Endothelial cell of umbilical vein (primary cell): ENCODE measurements around the gene GRWD1. TPM values are rescaled to one million over a fixed set of nuclear protein-coding genes. Genes with fewer than 3 reads are reported as not detected.

ENCODE experiments used
- BruUV-seq: library from RNA; stranded (reverse); fragments of 400-500 nt; replicated peaks from 2 replicates; lab custom pipeline; 2021; lab: Mats Ljungman, UMichigan
- CTCF ChIA-PET: fragments of 300-600, 350-600 bp; sonication (Branson Sonifier 250); formaldehyde crosslinking; loops from one replicate; lab custom pipeline; 2021; ENCODE audit warnings: antibody characterized with exemption, inconsistent platforms; lab: Charles Lee
- POLR2A ChIA-PET: fragments of 300-600, 350-600 bp; sonication (Branson Sonifier 250); formaldehyde crosslinking; loops from one replicate; lab custom pipeline; 2021; ENCODE audit warnings: antibody characterized with exemption, inconsistent platforms; lab: Charles Lee
- DNase-seq: peaks from one replicate; pipeline ENCODE4 v3.0.0-alpha.2; 2011; ENCODE audit warnings: low read depth, low spot score
- FAIRE-seq: peaks from 2 replicates; lab custom pipeline; 2011; peaks lifted over from hg19 to GRCh38; lab: Jason Lieb, UNC
- H2AFZ ChIP-seq: 2 replicates; pipeline ENCODE4 v1.6.0; 2012; ENCODE audit warnings: low read depth, low read length, control low read depth, inconsistent platforms
- H3K27ac ChIP-seq: 2 replicates; pipeline ENCODE4 v1.5.1; 2011; ENCODE audit warnings: low read depth, mild to moderate bottlenecking, control low read depth, low read length, moderate library complexity; ENCODE audit not compliant: insufficient read depth
- H3K27me3 ChIP-seq, 2 experiments: 2 replicates each; pipeline versions ENCODE4 v1.6.0 to v1.6.1; 2011; ENCODE audit warnings: low read length in 2 of 2, mixed read lengths in 1 of 2; ENCODE audit not compliant: control insufficient read depth in 2 of 2, insufficient read depth in 2 of 2
- H3K36me3 ChIP-seq, 2 experiments: 2 replicates in 1 of 2; 3 replicates in 1 of 2; pipeline ENCODE4 v1.5.1; 2011; ENCODE audit warnings: low read length in 2 of 2, mild to moderate bottlenecking in 1 of 2, moderate library complexity in 1 of 2; ENCODE audit not compliant: control insufficient read depth in 2 of 2, insufficient read depth in 2 of 2; ENCODE audit errors: extremely low read depth in 1 of 2
- H3K4me1 ChIP-seq: 3 replicates; pipeline ENCODE4 v1.5.1; 2011; ENCODE audit warnings: mild to moderate bottlenecking, low read length; ENCODE audit not compliant: control insufficient read depth, insufficient read depth; ENCODE audit errors: extremely low read depth
- H3K4me2 ChIP-seq: 2 replicates; pipeline ENCODE4 v1.6.1; 2011; ENCODE audit warnings: low read length, control low read depth, mixed read lengths; ENCODE audit not compliant: insufficient read depth
- H3K4me3 ChIP-seq, 3 experiments: fragments of 200-600 bp in 1 of 3; sonication (generic), shearing (Covaris generic) in 1 of 3; replicated peaks in 1 of 3; 2 replicates each; pipeline ENCODE4 v1.5.1; 2011 to 2016; ENCODE audit warnings: control low read depth in 3 of 3, low read length in 3 of 3, mild to moderate bottlenecking in 2 of 3, inconsistent platforms in 1 of 3, low read depth in 1 of 3, moderate library complexity in 1 of 3; ENCODE audit not compliant: insufficient read depth in 1 of 3
- H3K79me2 ChIP-seq: 2 replicates; pipeline ENCODE4 v1.6.0; 2012; ENCODE audit warnings: low read length, inconsistent platforms; ENCODE audit not compliant: control insufficient read depth, insufficient read depth
- H3K9ac ChIP-seq: replicated peaks from 2 replicates; pipeline ENCODE3; 2011; ENCODE audit warnings: low read length, control low read depth; ENCODE audit not compliant: insufficient read depth; ENCODE audit errors: extremely low read depth
- H3K9me1 ChIP-seq: replicated peaks from 3 replicates; pipeline ENCODE4 v1.6.0; 2011; ENCODE audit warnings: mild to moderate bottlenecking, low read length; ENCODE audit not compliant: control insufficient read depth, insufficient read depth; ENCODE audit errors: extremely low read depth
- H3K9me3 ChIP-seq: replicated peaks from 2 replicates; pipeline ENCODE4 v1.5.1; 2012; ENCODE audit warnings: low read length, inconsistent platforms; ENCODE audit not compliant: control insufficient read depth, insufficient read depth
- H4K20me1 ChIP-seq: replicated peaks from 2 replicates; pipeline ENCODE3; 2011; ENCODE audit warnings: mild to moderate bottlenecking, low read length; ENCODE audit not compliant: control insufficient read depth, insufficient read depth; ENCODE audit errors: extremely low read depth
- CTCF ChIP-seq, 2 donors: IDR thresholded peaks; 1 replicate in 1 of 2; 2 replicates in 1 of 2; pipeline ENCODE4 v1.5.1; 2011; ENCODE audit warnings: low read length in 2 of 2, mild to moderate bottlenecking in 2 of 2, moderate library complexity in 2 of 2, control low read depth in 1 of 2, inconsistent platforms in 1 of 2, low read depth in 1 of 2; ENCODE audit not compliant: insufficient read depth in 1 of 2; ENCODE audit errors: extremely low read depth in 1 of 2
- FOS ChIP-seq: IDR thresholded peaks from 2 replicates; pipeline ENCODE4 v1.6.1; 2011; ENCODE audit warnings: mild to moderate bottlenecking, low read length, moderate library complexity, borderline replicate concordance; ENCODE audit not compliant: insufficient read depth
- JUN ChIP-seq: IDR thresholded peaks from 2 replicates; pipeline ENCODE4 v1.6.1; 2011; ENCODE audit warnings: borderline replicate concordance, low read depth; ENCODE audit not compliant: insufficient read length, insufficient read depth
- MYC ChIP-seq: IDR thresholded peaks from one replicate; pipeline ENCODE4 v1.6.1; 2011; ENCODE audit warnings: mild to moderate bottlenecking, low read depth, low read length
- POLR2A ChIP-seq: IDR thresholded peaks from 2 replicates; pipeline ENCODE4 v1.6.1; 2012; ENCODE audit warnings: low read depth, mild to moderate bottlenecking, control low read depth, low read length
- dilution Hi-C: fragments of 300-500 bp; cut with MboI; formaldehyde crosslinking; loops from one replicate; pipeline ENCODE4 v1.15.0; 2019; ENCODE audit warnings: low sequenced_read_pairs; ENCODE audit not compliant: extremely low pct_ligation_motif_present
- intact Hi-C: fragments of 100-400 bp; cut with micrococcal nuclease; formaldehyde crosslinking; loops from one replicate; pipeline ENCODE4 v1.10.0; 2022
- polyA plus RNA-seq, 4 experiments: library from polyadenylated mRNA; depleted of rRNA in 3 of 4; stranded (reverse) in 3 of 4; unstranded in 1 of 4; fragments of >200 nt; gene quantifications; 2 replicates each; pipeline versions ENCODE4 v1.2.1 to v1.2.3, GENCODE V29; 2011 to 2012; ENCODE audit warnings: missing spikeins in 1 of 4
- total RNA-seq: library from RNA; stranded (reverse); gene quantifications from 2 replicates; pipeline ENCODE4 v1.2.3, GENCODE V29; 2021

The GRWD1 gene
- total and polyA plus RNA-seq, 2 donors (not counting 3 experiments of a cell fraction or from before 2014, with no cell fraction given) = 26.3 to 52.7 TPM

GRCh38 chr19:48448563-48448962 lies 2.8 kb downstream of the GRWD1 start:
- Histone ChIP-seq H2AFZ (no peak overlapping the region), H3K9ac (no peak overlapping the region), H3K4me1 (peaks cover 17% of the 10 kb centered on the region), H3K9me3 (no peaks in the 10 kb centered on the region), H3K4me3 (no peak overlapping the region), H3K4me2 (no peak overlapping the region), H3K79me2 (peaks cover 16% of the 10 kb centered on the region), H3K36me3 (peaks cover 3 to 34% of the 10 kb centered on the region in 2 experiments), H4K20me1 (no peaks in the 10 kb centered on the region), H3K27me3 (peaks cover 0 to 6% of the 10 kb centered on the region in 2 experiments), H3K27ac (no peak overlapping the region), H3K9me1 (no peaks in the 10 kb centered on the region)
- dilution Hi-C loops = no loop called here
- intact Hi-C loops = loop anchor here (5.0 kb wide), 1 partner anchor 181 kb away; no protein-coding TSS in a partner anchor
- BruUV-seq = no TSS peak
- no peak for FAIRE-seq
- CTCF ChIA-PET = no interaction called here
- no peak for TF ChIP-seq POLR2A
- POLR2A ChIA-PET = no interaction called here
- no peak for DNase-seq

GRCh38 chr19:48450441-48450840 lies 4.7 kb downstream of the GRWD1 start:
- Histone ChIP-seq H2AFZ (no peak overlapping the region), H3K9me1 (no peaks in the 10 kb centered on the region), H3K27ac (no peak overlapping the region), H3K79me2 (peaks cover 16% of the 10 kb centered on the region), H3K27me3 (no peaks in the 10 kb centered on the region), H3K36me3 (peaks cover 4 to 34% of the 10 kb centered on the region in 2 experiments), H4K20me1 (no peaks in the 10 kb centered on the region), H3K9ac (no peak overlapping the region), H3K4me2 (no peak overlapping the region), H3K4me3 (no peak overlapping the region), H3K4me1 (peaks cover 6% of the 10 kb centered on the region), H3K9me3 (no peaks in the 10 kb centered on the region)
- intact Hi-C loops = no loop called here
- DNase-seq (no peak), FAIRE-seq (no peak)
- ChIA-PET CTCF (interaction anchor here (0.6 to 1.3 kb wide), 3 partner anchors 31 to 128 kb away, joined by 3 to 4 read pairs (median 3); no protein-coding TSS in a partner anchor), POLR2A (no interaction called here)
- TF ChIP-seq CTCF (IDR thresholded peaks at IDR 0.05; ENCODE audit: extremely low read depth in 1 of 2, insufficient read depth in 1 of 2, low read depth in 1 of 2, low read length in 2 of 2) (no peak), MYC (no peak), FOS (no peak), JUN (no peak)
- BruUV-seq = no TSS peak
- dilution Hi-C loops = no loop called here
